Kasumi-1 (cell line): Measurements from ENCODE around the gene MAN1C1.
"Not testable (repeated sequence)": the region's sequence is repeated elsewhere in the genome, so short reads cannot be mapped to it uniquely, and the experiment has no call there.

ENCODE experiments used
- DNase-seq, 2 experiments: peaks; one replicate each; lab custom pipeline; 2025; lab: John Stamatoyannopoulos, UW

The MAN1C1 gene

GRCh38 chr1:25715888-25716287 is 99.3 kb downstream of the MAN1C1 start:
- peak; percentile 60 to 65 for DNase-seq

- no peak for DNase-seq
These were observed 99.7 kb downstream of the MAN1C1 start for GRCh38 chr1:25716320-25716719.

GRCh38 chr1:25718732-25719131 is 102.1 kb downstream of the MAN1C1 start:
- DNase-seq: no peak

GRCh38 chr1:25720624-25721023 is 104.0 kb downstream of the MAN1C1 start:
- no peak for DNase-seq

GRCh38 chr1:25723250-25723880 is 106.8 kb downstream of the MAN1C1 start:
- no peak for DNase-seq

- DNase-seq: no peak
These were observed 107.6 kb downstream of the MAN1C1 start for GRCh38 chr1:25724201-25724600.

- DNase-seq: no peak
These were observed 108.4 kb downstream of the MAN1C1 start for GRCh38 chr1:25724966-25725365.

GRCh38 chr1:25725482-25725881 is 108.9 kb downstream of the MAN1C1 start:
- DNase-seq: no peak

- DNase-seq: no peak
These were observed 110.5 kb downstream of the MAN1C1 start for GRCh38 chr1:25727088-25727487.

GRCh38 chr1:25727635-25728286 is 111.2 kb downstream of the MAN1C1 start:
- no peak for DNase-seq

GRCh38 chr1:25728301-25728935 is 111.8 kb downstream of the MAN1C1 start:
- DNase-seq: no peak

GRCh38 chr1:25729045-25729444 is 112.5 kb downstream of the MAN1C1 start:
- DNase-seq: no peak

GRCh38 chr1:25729790-25730644 is 113.4 kb downstream of the MAN1C1 start:
- DNase-seq: no peak

GRCh38 chr1:25731148-25731547 is 114.6 kb downstream of the MAN1C1 start:
- DNase-seq: no peak

- no peak for DNase-seq
These were observed 115.2 kb downstream of the MAN1C1 start for GRCh38 chr1:25731626-25732370.

- DNase-seq: no peak
These were observed 116.2 kb downstream of the MAN1C1 start for GRCh38 chr1:25732821-25733220.

GRCh38 chr1:25733271-25733670 is 116.7 kb downstream of the MAN1C1 start:
- no peak for DNase-seq

GRCh38 chr1:25734991-25735390 is 118.4 kb downstream of the MAN1C1 start:
- DNase-seq: not testable (repeated sequence)

- DNase-seq: no peak
These were observed 119.5 kb downstream of the MAN1C1 start for GRCh38 chr1:25735956-25736529.

GRCh38 chr1:25737130-25737529 is 120.5 kb downstream of the MAN1C1 start:
- DNase-seq: no peak

- DNase-seq: no peak
These were observed 121.9 kb downstream of the MAN1C1 start for GRCh38 chr1:25738499-25738898.
